NCI-H748 treated with DMSO at 0.1 percent for 48 hours (cell line): ENCODE data around the gene TTC3.
"Not testable (repeated sequence)": the region's sequence is repeated elsewhere in the genome, so short reads cannot be mapped to it uniquely, and the experiment has no call there.

ENCODE experiments used
- DNase-seq: peaks from one replicate; lab custom pipeline; 2025; lab: John Stamatoyannopoulos, UW

Gene TTC3

GRCh38 chr21:37072988-37073416, at the start of gene TTC3, which contains the start of gene PIGP:
Gene TTC3, plus strand, starts transcription at chr21:37073254. Its CDS starts 14,004 bp downstream, at chr21:37087258.
Gene PIGP, minus strand, starts transcription at chr21:37073071. Its CDS starts 556 bp downstream, at chr21:37072515.
- DNase-seq: peak; percentile 77

GRCh38 chr21:37026499-37026898, 46.6 kb upstream of the TTC3 start:
- DNase-seq: no peak

- no peak for DNase-seq
Observed at GRCh38 chr21:37028570-37028969, 44.5 kb upstream of the TTC3 start.

GRCh38 chr21:37030864-37031263, 42.2 kb upstream of the TTC3 start:
- DNase-seq: no peak

- no peak for DNase-seq
Observed at GRCh38 chr21:37032293-37032692, 40.8 kb upstream of the TTC3 start.

GRCh38 chr21:37032877-37033471, 40.1 kb upstream of the TTC3 start:
- DNase-seq: no peak

- not testable (repeated sequence) for DNase-seq
Observed at GRCh38 chr21:37034394-37034793, 38.7 kb upstream of the TTC3 start.

GRCh38 chr21:37036177-37036576, 36.9 kb upstream of the TTC3 start:
- no peak for DNase-seq

- no peak for DNase-seq
Observed at GRCh38 chr21:37039411-37040075, 33.5 kb upstream of the TTC3 start.

- DNase-seq: no peak
Observed at GRCh38 chr21:37040212-37040611, 32.8 kb upstream of the TTC3 start.

GRCh38 chr21:37041706-37042271, 31.3 kb upstream of the TTC3 start:
- no peak for DNase-seq

GRCh38 chr21:37043818-37044217, 29.2 kb upstream of the TTC3 start:
- DNase-seq: no peak

GRCh38 chr21:37044643-37045042, 28.4 kb upstream of the TTC3 start:
- no peak for DNase-seq

- no peak for DNase-seq
Observed at GRCh38 chr21:37045149-37045548, 27.9 kb upstream of the TTC3 start.

- DNase-seq: no peak
Observed at GRCh38 chr21:37045556-37045955, 27.5 kb upstream of the TTC3 start.

- no peak for DNase-seq
Observed at GRCh38 chr21:37047079-37047478, 26.0 kb upstream of the TTC3 start.

GRCh38 chr21:37049741-37050140, 23.3 kb upstream of the TTC3 start:
- not testable (repeated sequence) for DNase-seq

GRCh38 chr21:37055271-37055855, 17.7 kb upstream of the TTC3 start:
- no peak for DNase-seq

- DNase-seq: no peak
Observed at GRCh38 chr21:37057614-37058013, 15.4 kb upstream of the TTC3 start.

- DNase-seq: no peak
Observed at GRCh38 chr21:37058261-37058660, 14.8 kb upstream of the TTC3 start.

- DNase-seq: no peak
Observed at GRCh38 chr21:37059181-37059580, 13.9 kb upstream of the TTC3 start.

GRCh38 chr21:37060296-37060695, 12.8 kb upstream of the TTC3 start:
- DNase-seq: peak; percentile 92
